Mucosa of rectum (tissue), 2 donors: Measurements from ENCODE around the gene MESP2.

Experiments
- H3K27ac ChIP-seq, 2 donors: one replicate each; pipeline ENCODE4 v1.7.0; 2013; ENCODE audit warnings: inconsistent platforms in 2 of 2, low read depth in 2 of 2, low read length in 2 of 2
- H3K27me3 ChIP-seq, 2 donors: one replicate each; pipeline ENCODE4 v1.7.0; 2013; ENCODE audit warnings: low read length in 2 of 2; ENCODE audit not compliant: control insufficient read depth in 2 of 2, insufficient read depth in 2 of 2
- H3K36me3 ChIP-seq, 2 donors: one replicate each; pipeline ENCODE4 v1.7.0; 2013; ENCODE audit warnings: low read length in 2 of 2; ENCODE audit not compliant: control insufficient read depth in 2 of 2, insufficient read depth in 2 of 2
- H3K4me1 ChIP-seq, 2 donors: one replicate each; pipeline ENCODE4 v1.7.0; 2013; ENCODE audit warnings: low read length in 2 of 2, mild to moderate bottlenecking in 1 of 2; ENCODE audit not compliant: control insufficient read depth in 2 of 2, insufficient read depth in 2 of 2
- H3K4me3 ChIP-seq, 2 donors: one replicate each; pipeline ENCODE4 v1.7.0; 2013; ENCODE audit warnings: low read length in 2 of 2
- H3K9ac ChIP-seq, 2 donors: one replicate each; pipeline ENCODE4 v1.7.0; 2013; ENCODE audit warnings: low read length in 2 of 2, low read depth in 1 of 2, mild to moderate bottlenecking in 1 of 2
- H3K9me3 ChIP-seq, 2 donors: one replicate each; pipeline ENCODE4 v1.7.0; 2013; ENCODE audit warnings: low read length in 2 of 2; ENCODE audit not compliant: control insufficient read depth in 2 of 2
- donor health status: healthy.
- donor health status: Normal muscosa, but diverticular disease.

The MESP2 gene

DNA sequence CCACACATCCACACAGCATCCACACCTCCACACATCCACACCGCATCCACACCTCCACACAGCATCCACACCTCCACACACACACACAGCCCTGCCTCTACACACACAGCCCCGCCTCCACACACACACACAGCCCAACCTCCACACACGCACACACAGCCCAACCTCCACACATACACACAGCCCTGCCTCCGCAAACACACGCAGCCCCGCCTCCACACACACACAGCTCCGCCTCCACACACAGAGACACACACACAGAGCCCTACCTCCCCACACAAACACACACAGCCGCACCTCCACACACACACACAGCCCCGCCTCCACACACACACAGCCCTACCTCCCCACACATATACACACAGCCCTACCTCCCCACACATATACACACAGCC lies 29.7 kb upstream of the MESP2 start:
- Histone ChIP-seq H3K4me3 (no peak overlapping the region), H3K9me3 (no peaks in the 10 kb centered on the region), H3K36me3 (no peaks in the 10 kb centered on the region), H3K4me1 (peaks cover 23 to 25% of the 10 kb centered on the region in 2 donors), H3K9ac (no peak overlapping the region), H3K27ac (no peak overlapping the region), H3K27me3 (no peaks in the 10 kb centered on the region)

DNA sequence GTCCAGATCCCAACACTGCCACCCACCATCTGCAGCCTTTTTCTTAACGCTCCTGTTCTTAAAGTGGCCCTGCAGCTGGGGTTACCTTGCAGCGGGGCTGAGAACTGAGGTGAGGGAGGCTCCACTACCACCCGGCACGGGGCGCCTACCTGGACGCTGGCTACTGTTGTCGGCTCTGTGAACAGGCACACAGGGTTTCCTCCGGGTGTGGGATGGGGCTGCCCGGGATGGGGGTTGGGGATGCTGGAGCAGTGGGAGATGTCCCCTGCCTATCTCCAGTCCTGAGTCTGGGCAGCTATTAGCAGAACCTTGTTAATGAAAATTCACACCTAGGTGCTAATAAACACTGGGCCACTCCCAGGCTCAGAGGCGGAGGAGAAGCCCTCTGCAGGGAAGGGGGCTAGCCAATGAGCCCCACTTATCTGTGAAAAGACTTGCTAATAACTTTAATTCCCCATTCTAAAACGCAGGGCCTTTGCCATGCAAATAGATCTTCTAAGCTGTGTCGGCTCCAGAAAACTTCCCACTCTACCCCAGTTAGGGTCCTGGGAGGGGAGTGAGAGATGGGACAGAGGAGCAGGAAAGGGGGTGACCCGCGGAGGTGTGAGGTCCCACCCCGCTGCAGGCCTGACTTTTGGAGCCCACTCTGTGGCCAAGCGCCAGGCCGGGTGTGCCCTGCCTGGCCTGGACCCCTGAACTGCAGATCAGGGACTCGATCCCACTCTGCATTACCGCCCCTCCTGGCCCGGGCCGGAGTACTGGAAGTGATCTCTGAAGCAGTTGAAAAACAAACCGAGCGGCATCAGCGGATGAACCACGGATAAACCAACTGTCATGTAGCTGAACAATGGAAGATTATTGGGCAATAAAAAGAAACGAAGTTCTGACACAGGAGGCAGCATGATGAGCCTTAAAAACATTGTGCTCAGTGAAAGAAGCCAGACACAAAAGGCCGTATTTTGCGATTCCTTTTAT lies 28.1 kb upstream of the MESP2 start:
- peak overlapping the region in 1 of 2 donors; percentile 14 for H3K9ac ChIP-seq
- peaks cover 24 to 29% of the 10 kb centered on the region in 2 donors for H3K4me1 ChIP-seq
- no peaks in the 10 kb centered on the region for H3K27me3 ChIP-seq
- H3K9me3 ChIP-seq, result no peaks in the 10 kb centered on the region
- H3K4me3 ChIP-seq, result no peak overlapping the region
- no peaks in the 10 kb centered on the region for H3K36me3 ChIP-seq
- H3K27ac ChIP-seq, result no peak overlapping the region

DNA sequence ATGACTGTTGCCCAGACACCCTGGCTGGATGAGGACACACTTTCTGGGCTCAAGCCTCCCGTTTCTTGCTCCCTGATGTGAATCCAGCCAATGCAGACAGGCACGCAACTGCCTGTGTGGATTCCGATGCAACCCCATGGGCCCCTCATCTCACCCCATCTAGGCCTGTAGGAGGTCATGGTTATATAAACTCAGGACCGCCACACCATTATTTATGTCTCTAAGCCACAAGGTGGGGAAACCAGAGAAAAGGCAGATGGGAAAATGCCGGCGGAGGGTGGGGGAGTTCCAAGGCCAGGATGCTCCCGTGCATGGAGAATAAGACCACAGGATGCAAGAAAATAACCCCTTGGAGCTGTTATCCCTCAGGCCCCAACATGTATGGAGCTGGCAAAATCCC lies 27.1 kb upstream of the MESP2 start:
- Histone ChIP-seq H3K9me3 (no peaks in the 10 kb centered on the region), H3K27me3 (no peaks in the 10 kb centered on the region), H3K27ac (no peak overlapping the region), H3K4me3 (peak overlapping the region in 1 of 2 donors; percentile 20), H3K4me1 (peaks cover 24 to 29% of the 10 kb centered on the region in 2 donors), H3K9ac (no peak overlapping the region), H3K36me3 (no peaks in the 10 kb centered on the region)

DNA sequence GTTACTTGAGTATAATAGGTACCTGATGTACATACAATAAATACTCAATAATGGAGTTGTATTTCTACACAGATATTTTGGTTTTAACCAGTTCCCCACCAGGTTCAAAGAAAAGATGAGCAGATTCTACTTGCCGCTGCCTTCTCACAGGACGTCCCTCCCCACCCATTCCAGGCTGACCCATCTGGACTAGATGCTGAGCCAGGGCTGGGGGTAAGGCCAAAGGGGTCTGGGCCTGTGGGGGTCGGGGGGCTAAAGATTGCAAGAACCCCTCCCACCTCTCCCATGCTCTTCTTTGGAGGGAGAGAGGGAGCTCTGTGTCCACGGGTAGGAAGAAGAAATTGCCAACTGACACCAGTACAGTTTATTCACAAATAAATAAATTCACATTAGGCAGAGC lies 26.6 kb upstream of the MESP2 start:
- H3K9me3 ChIP-seq, result no peaks in the 10 kb centered on the region
- no peaks in the 10 kb centered on the region for H3K27me3 ChIP-seq
- H3K4me3 ChIP-seq, result peak overlapping the region; percentile 69 to 70
- H3K4me1 ChIP-seq, result peaks cover 24 to 29% of the 10 kb centered on the region in 2 donors
- H3K36me3 ChIP-seq, result no peaks in the 10 kb centered on the region
- peak overlapping the region in 1 of 2 donors; percentile 67 for H3K27ac ChIP-seq
- peak overlapping the region; percentile 54 to 69 for H3K9ac ChIP-seq

DNA sequence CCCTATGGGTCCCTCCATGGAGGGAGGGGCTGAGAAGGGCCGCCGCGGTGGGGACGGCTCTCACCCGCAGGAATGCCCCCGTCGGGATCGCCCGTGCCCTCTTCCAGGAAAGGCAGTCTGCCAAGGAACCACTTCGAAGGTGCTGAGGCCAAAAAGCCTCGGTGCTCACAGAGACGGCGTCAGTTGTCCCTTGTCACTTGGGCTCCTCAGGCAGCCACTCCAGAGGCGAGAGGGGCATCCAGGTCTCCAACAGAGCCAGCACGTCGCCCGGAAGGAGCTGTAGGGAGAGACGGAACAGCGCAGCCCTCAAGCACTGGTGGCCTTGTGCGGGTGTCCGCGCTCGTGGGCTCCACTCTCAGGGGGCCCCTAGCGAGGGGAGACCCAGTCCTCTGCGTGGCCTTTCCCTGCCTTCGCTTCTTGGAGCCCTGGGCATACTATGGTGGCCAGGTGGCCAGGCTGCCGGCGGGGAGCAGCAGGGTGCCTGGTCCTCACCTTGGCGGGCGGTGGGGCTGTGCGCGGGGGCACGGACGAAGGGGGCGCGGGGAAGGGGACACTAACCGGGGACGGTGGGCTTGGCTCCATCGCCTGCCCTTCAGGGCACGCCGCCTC lies 26.1 kb upstream of the MESP2 start:
- no peaks in the 10 kb centered on the region for H3K9me3 ChIP-seq
- H3K9ac ChIP-seq, result peak overlapping the region; percentile 54 to 69
- H3K4me3 ChIP-seq, result peak overlapping the region; percentile 69 to 70
- no peaks in the 10 kb centered on the region for H3K27me3 ChIP-seq
- peaks cover 24 to 29% of the 10 kb centered on the region in 2 donors for H3K4me1 ChIP-seq
- peak overlapping the region in 1 of 2 donors; percentile 67 for H3K27ac ChIP-seq
- H3K36me3 ChIP-seq, result no peaks in the 10 kb centered on the region

DNA sequence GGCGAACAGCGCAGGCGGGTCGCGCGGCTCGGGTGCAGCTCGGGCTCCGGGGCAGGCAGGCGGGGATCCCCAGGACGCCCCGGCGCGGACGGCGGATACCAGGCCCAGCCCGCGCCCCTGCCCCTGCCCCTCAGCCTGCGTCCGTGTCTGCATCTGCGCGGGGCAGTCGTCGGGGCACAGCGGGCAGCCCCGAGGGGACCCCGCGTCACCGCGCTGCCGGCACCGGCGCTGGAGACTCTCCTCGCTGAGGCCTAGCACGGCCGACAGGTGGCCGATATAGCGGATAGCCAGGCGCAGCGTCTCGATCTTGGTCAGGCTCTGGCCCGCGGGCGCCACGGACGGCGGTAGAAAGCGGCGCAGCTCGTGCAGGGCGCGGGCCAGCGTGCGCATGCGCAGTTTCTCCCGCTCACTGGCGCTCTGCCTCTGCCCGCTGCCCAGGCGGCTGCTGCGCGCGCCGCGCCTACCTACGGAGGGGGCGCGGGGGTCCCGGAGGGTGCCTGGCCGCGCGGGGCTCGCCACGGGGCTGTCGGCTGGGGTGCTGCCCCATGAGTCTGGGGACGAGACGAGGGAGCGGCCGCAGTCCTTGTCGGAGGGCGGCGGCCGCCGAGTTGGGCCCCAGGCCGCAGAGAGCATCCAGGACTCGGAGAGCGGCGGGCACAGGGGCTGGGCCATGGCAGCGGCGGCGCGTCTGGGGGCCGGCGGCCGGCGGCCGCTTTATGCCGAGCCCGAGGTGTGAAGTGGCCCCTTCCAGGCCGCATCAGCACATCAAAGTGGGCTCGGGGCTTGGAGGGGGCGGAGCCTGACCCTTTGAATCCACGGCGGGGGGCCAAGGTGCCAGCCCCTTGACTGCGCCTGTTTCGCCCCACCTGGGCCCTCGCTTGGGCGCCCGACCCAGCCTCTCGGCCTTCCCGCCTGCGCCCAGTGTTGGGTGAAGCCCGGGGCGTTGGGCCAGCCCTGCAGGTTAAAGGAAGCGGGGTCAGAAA lies 25.3 kb upstream of the MESP2 start, which contains the start of gene MESP1:
TSS of gene MESP1 (minus strand) at position 690 of the 983 bp plus-strand sequence. CDS start at position 672, 18 bp downstream.
- peak within 1 kb of the TSS; percentile 65 to 69 for H3K9ac ChIP-seq
- peaks cover 24 to 29% of the 10 kb centered on the region in 2 donors for H3K4me1 ChIP-seq
- H3K4me3 ChIP-seq, result peak within 1 kb of the TSS; percentile 69 to 70
- H3K36me3 ChIP-seq, result no peaks in the 10 kb centered on the region
- H3K27ac ChIP-seq, result peak within 1 kb of the TSS in 1 of 2 donors; percentile 67
- H3K9me3 ChIP-seq, result no peaks in the 10 kb centered on the region
- no peaks in the 10 kb centered on the region for H3K27me3 ChIP-seq

DNA sequence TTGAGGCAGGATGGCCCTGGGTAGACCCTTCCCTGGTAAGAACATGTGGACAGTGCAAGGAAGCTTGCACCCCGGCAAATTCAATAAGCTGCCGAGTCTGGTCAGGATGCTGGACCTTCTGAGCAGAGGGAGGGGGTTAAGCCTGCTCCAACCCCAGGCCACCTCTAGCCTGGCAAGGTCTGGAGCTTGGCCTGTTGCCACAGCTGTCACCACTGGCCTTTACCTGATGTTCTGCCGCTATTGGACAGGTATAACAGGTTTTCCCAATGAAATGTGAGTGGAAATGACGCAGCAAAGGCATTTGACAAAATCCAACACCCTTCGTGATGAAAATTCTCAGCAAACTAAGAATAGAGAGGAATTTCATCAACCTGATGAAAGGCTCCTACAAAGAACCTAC lies 24.4 kb upstream of the MESP2 start:
- Histone ChIP-seq H3K27me3 (no peaks in the 10 kb centered on the region), H3K9ac (no peak overlapping the region), H3K4me1 (peaks cover 19 to 29% of the 10 kb centered on the region in 2 donors), H3K9me3 (no peaks in the 10 kb centered on the region), H3K27ac (no peak overlapping the region), H3K36me3 (no peaks in the 10 kb centered on the region), H3K4me3 (peak overlapping the region in 1 of 2 donors; percentile 54)

DNA sequence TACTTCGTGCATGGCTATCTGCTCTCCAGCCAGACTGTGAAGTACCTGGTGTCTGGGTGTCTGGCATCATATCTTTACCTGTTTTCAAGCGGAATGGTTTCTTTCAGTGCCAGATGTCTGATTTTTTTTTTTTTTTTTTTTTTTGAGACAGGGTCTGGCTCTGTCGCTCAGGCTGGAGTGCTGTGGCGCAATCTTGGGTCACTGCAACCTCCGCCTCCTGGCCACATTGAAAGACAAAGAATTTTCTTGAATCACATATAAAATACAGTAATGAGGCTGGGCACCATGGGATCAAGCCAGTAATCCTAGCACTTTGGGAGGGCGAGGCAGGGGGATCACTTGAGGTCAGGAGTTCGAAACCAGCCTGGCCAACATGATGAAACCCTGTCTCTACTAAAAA lies 22.3 kb upstream of the MESP2 start:
- Histone ChIP-seq H3K9ac (no peak overlapping the region), H3K4me1 (peaks cover 12 to 16% of the 10 kb centered on the region in 2 donors), H3K36me3 (no peaks in the 10 kb centered on the region), H3K27ac (no peak overlapping the region), H3K4me3 (no peak overlapping the region), H3K27me3 (no peaks in the 10 kb centered on the region), H3K9me3 (no peaks in the 10 kb centered on the region)

DNA sequence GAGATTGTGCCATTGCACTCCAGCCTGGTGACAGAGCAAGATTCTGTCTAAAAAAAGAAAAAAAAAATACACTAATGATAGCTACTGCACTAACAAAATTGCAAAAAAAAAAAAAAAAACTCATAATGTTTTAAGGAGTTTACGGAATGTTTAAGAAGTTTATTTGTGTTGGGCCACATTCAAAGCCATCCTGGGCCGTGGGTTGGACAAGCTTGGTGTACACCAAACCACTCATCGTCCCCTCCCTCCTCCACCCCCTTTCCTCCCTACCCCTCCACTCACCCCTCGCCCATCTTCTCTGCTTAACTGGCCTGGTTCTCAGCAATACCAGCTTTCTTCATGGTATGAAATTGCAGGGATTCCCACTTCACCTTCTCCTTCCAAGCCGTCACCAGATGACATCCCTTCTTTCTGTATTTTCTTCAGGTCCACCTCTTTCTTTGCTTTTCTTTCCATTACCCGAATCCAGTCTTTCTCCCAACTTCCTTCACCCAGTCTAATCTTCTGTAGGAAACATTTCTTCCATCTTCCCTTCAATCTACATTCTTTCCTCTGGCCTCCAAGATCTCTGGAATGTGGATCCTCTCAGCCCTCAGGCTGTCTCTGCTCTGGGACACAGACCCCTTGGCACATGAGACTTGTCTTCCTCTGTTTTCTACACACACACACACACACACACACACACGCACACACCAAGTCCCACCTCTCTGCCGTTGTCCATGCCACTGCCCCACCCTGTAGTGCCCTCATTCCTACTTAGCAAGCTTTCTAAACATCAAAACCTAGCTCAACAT lies 21.6 kb upstream of the MESP2 start:
- Histone ChIP-seq H3K4me1 (peaks cover 8 to 12% of the 10 kb centered on the region in 2 donors), H3K9ac (no peak overlapping the region), H3K27ac (no peak overlapping the region), H3K4me3 (no peak overlapping the region), H3K9me3 (no peaks in the 10 kb centered on the region), H3K36me3 (no peaks in the 10 kb centered on the region), H3K27me3 (no peaks in the 10 kb centered on the region)
